Pancreas (tissue), 10 donors: ENCODE measurements around the gene FILIP1. TPM values are rescaled to one million over a fixed set of nuclear protein-coding genes. Genes with fewer than 3 reads are reported as not detected.

Experiments used
- ATAC-seq, 4 donors: fragments of 200-7000 bp; cut with Tn5 transposase; one replicate each; pipeline versions ENCODE4 v1.8.0 to v1.9.1; 2020; ENCODE audit warnings: mild to moderate bottlenecking in 4 of 4, moderate library complexity in 4 of 4
- DNase-seq, 6 donors: peaks; one replicate each; pipeline ENCODE4 v3.0.0-alpha.2; 2020
- FAIRE-seq: peaks from 2 replicates; lab custom pipeline; 2012; peaks lifted over from hg19 to GRCh38; lab: Jason Lieb, UNC
- H3K27ac ChIP-seq, 4 donors: fragments of 200-600 bp; sonication (generic); 1 replicate in 3 of 4; 2 replicates in 1 of 4; pipeline versions ENCODE4 v1.5.0 to v1.8.0; 2020
- H3K27me3 ChIP-seq, 4 donors: fragments of 200-600 bp; one replicate each; pipeline ENCODE4 v1.8.0; 2021
- H3K36me3 ChIP-seq, 3 donors: fragments of 200-600 bp; sonication (generic) in 1 of 3; one replicate each; pipeline versions ENCODE4 v1.5.0 to v1.8.0; 2020 to 2021
- H3K4me1 ChIP-seq, 3 donors: fragments of 200-600 bp; one replicate each; pipeline ENCODE4 v1.8.0; 2021
- H3K4me3 ChIP-seq, 4 donors: fragments of 200-600 bp; sonication (generic) in 2 of 4; one replicate each; pipeline versions ENCODE4 v1.5.0 to v1.8.0; 2020 to 2021
- H3K9me3 ChIP-seq, 4 donors: fragments of 200-600 bp; one replicate each; pipeline ENCODE4 v1.8.0; 2021
- CTCF ChIP-seq, 4 donors: fragments of 200-600 bp; sonication (generic) in 3 of 4; IDR thresholded peaks; one replicate each; pipeline versions ENCODE4 v1.5.0 to v1.8.0; 2021; ENCODE audit warnings: antibody characterized with exemption in 4 of 4
- WGBS, 2 donors: extraction: QIAGEN DNeasy Blood & Tissue Kit; methylation state at CpG; one replicate each; pipeline ENCODE4 v1.1.7; 2013; 5-methylcytosine and 5-hydroxymethylcytosine counted together
- intact Hi-C, 3 donors: fragments of 100-400 bp; cut with DNase I; formaldehyde crosslinking; loops; one replicate each; pipeline versions ENCODE4 v1.11.1 to v1.14.2; 2022
- polyA plus RNA-seq, 2 donors: library from polyadenylated mRNA; stranded (reverse); fragments of 200-250 nt; gene quantifications; one replicate each; pipeline ENCODE4 v1.2.3, GENCODE V29; 2013
- total RNA-seq, 6 donors: library from RNA; stranded (reverse); fragmentation: NEBNext Ultra II Directional in 4 of 6; extraction: Animal tissue kit (Norgen Biotek cat#: 25700) in 4 of 6; gene quantifications; one replicate each; pipeline versions ENCODE4 v1.2.1 to v1.2.4, GENCODE V29; 2021 to 2023
- donor health status: healthy with polysubstance abuse.
- donor health status: DM: no; HTN: no; CAD: no; lungs with moderate emphysema.
- donor health status: DM: no; HTN: no; CAD: no.
- donor health status: control.
- donor health status: control.
- donor health status: Bipolar disorder and iron deficiency.
- donor health status: DM: yes; HTN: yes; CAD: no.
- donor health status: DM: no; HTN: no; CAD: no.
- donor health status: DM: no; HTN: no; CAD: no.
- donor health status: DM: yes; HTN: yes; CAD: no.

FILIP1 gene
- total and polyA plus RNA-seq, 8 donors = 0.33 to 3.6 (median 1.5) TPM

GRCh38 chr6:75307364-75308004 lies 186.1 kb downstream of the FILIP1 start:
- Histone ChIP-seq H3K9me3 (no peaks in the 10 kb centered on the region), H3K4me1 (no peaks in the 10 kb centered on the region), H3K4me3 (no peak overlapping the region), H3K36me3 (no peaks in the 10 kb centered on the region), H3K27ac (no peak overlapping the region), H3K27me3 (no peaks in the 10 kb centered on the region)
- intact Hi-C loops = loop anchor here in 1 of 3 donors (10.0 kb wide), 1 partner anchor 217 kb away; no protein-coding TSS in a partner anchor
- FAIRE-seq (no peak), DNase-seq (no peak), ATAC-seq (no peak)
- TF ChIP-seq CTCF (IDR thresholded peaks at IDR 0.05) = no peak
- 33 to 49% methylated on average over 2 of the region's 2 CpGs for WGBS, 2 donors

- Histone ChIP-seq H3K9me3 (no peaks in the 10 kb centered on the region), H3K4me1 (no peaks in the 10 kb centered on the region), H3K36me3 (no peaks in the 10 kb centered on the region), H3K4me3 (no peak overlapping the region), H3K27ac (no peak overlapping the region), H3K27me3 (no peaks in the 10 kb centered on the region)
- FAIRE-seq (no peak), DNase-seq (no peak), ATAC-seq (no peak)
- 66 to 69% methylated on average over 3 of the region's 3 CpGs for WGBS, 2 donors
- intact Hi-C loops = loop anchor here in 1 of 3 donors (10.0 kb wide), 1 partner anchor 219 kb away; no protein-coding TSS in a partner anchor
- no peak for TF ChIP-seq CTCF (IDR thresholded peaks at IDR 0.05)
These were observed 187.5 kb downstream of the FILIP1 start for GRCh38 chr6:75306064-75306463.

GRCh38 chr6:75305573-75305972 lies 188.0 kb downstream of the FILIP1 start:
- Histone ChIP-seq H3K9me3 (no peaks in the 10 kb centered on the region), H3K36me3 (no peaks in the 10 kb centered on the region), H3K27ac (no peak overlapping the region), H3K4me1 (no peaks in the 10 kb centered on the region), H3K4me3 (no peak overlapping the region), H3K27me3 (no peaks in the 10 kb centered on the region)
- intact Hi-C loops = loop anchor here in 1 of 3 donors (10.0 kb wide), 1 partner anchor 219 kb away; no protein-coding TSS in a partner anchor
- DNase-seq = no peak
- FAIRE-seq = no peak
- TF ChIP-seq CTCF (IDR thresholded peaks at IDR 0.05) = no peak
- no peak for ATAC-seq
- 61 to 64% methylated on average over 5 of the region's 5 CpGs for WGBS, 2 donors

- 89 to 94% methylated on average over 3 of the region's 3 CpGs for WGBS, 2 donors
- DNase-seq (no peak), FAIRE-seq (no peak), ATAC-seq (no peak)
- Histone ChIP-seq H3K27me3 (no peaks in the 10 kb centered on the region), H3K27ac (no peak overlapping the region), H3K9me3 (no peaks in the 10 kb centered on the region), H3K4me3 (no peak overlapping the region), H3K36me3 (no peaks in the 10 kb centered on the region), H3K4me1 (no peaks in the 10 kb centered on the region)
- intact Hi-C loops = loop anchor here in 1 of 3 donors (10.0 kb wide), 1 partner anchor 223 kb away; no protein-coding TSS in a partner anchor
- no peak for TF ChIP-seq CTCF (IDR thresholded peaks at IDR 0.05)
These were observed 191.3 kb downstream of the FILIP1 start for GRCh38 chr6:75302280-75302679.

- H3K4me1 ChIP-seq = no peaks in the 10 kb centered on the region
- TF ChIP-seq CTCF (IDR thresholded peaks at IDR 0.05) = no peak
- DNase-seq = no peak
- no peak for FAIRE-seq
- H3K36me3 ChIP-seq = no peaks in the 10 kb centered on the region
- no peaks in the 10 kb centered on the region for H3K27me3 ChIP-seq
- intact Hi-C loops = loop anchor here in 1 of 3 donors (10.0 kb wide), 1 partner anchor 223 kb away; no protein-coding TSS in a partner anchor
- no peaks in the 10 kb centered on the region for H3K9me3 ChIP-seq
- no peak overlapping the region for H3K27ac ChIP-seq
- ATAC-seq = no peak
- no peak overlapping the region for H3K4me3 ChIP-seq
These were observed 192.1 kb downstream of the FILIP1 start for GRCh38 chr6:75301537-75301936.
